Measurements from ENCODE around the gene TADA3.

The TADA3 gene

DNA sequence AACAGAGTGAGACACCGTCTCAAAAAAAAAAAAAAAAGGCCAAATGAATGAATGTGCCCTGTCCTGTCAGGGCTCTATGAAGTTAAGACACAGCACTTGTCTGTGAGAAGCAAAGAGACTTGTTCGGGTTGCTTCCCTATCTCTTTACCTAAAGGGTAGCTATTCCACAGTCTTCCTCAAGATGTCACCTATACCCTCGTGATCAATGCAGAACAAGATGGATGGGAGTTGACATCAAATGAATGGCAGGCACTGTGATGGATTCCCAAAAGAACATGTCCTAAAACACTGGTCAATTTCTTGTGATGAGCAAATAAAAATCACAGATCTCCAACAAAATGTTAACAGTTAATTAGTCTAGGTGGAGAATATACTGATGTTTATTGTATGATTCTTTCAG is 9.5 kb downstream of the TADA3 start:
- H3K36me3 ChIP-seq (ENCODE audit: control insufficient read depth, insufficient read depth, low read length): peaks cover 25% of the 10 kb centered on the region
- H3K27me3 ChIP-seq (replicated peaks; ENCODE audit: control insufficient read depth, insufficient read depth, low read length): no peaks in the 10 kb centered on the region
- peak; percentile 34 for TF ChIP-seq CTCF (IDR thresholded peaks at IDR 0.05; ENCODE audit: insufficient read depth, low read length, poor library complexity, severe bottlenecking)
- H3K4me3 ChIP-seq (replicated peaks; ENCODE audit: low read depth, low read length): no peak overlapping the region
- no peak for DNase-seq (ENCODE audit: extremely low read depth, insufficient read length)

DNA sequence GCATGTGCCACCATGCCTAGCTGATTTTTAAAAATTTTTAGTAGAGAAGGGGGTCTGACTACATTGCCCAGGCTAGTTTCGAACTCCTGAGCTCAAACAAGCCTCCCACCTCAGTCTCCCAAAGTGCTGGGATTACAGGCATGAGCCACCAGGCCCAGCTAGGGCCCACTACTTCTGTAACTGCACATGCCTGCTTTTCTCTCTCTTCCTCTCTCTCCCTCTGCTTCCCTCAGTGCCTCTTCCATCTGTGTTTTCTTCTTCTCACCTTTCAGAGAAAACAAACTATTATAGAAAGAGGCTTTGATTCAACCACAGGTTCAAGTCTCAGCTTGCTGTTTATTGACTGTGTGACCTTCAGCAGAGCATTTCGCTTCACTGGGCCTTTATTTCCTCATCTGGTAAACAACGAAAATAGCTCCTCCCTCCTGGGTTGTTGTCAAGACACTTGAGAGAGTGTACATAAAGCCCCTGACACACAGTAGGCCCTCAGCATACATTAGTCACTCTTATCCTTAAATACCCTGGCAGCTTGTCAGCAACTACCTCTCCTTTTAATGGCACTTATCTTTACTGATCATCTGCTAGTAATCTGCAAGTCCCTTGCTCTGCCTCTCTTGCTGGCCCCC is 10.2 kb downstream of the TADA3 start:
- DNase-seq (ENCODE audit: extremely low read depth, insufficient read length): no peak
- H3K4me3 ChIP-seq (replicated peaks; ENCODE audit: low read depth, low read length): no peak overlapping the region
- no peak for TF ChIP-seq CTCF (IDR thresholded peaks at IDR 0.05; ENCODE audit: insufficient read depth, low read length, poor library complexity, severe bottlenecking)
- peaks cover 20% of the 10 kb centered on the region for H3K36me3 ChIP-seq (ENCODE audit: control insufficient read depth, insufficient read depth, low read length)
- no peaks in the 10 kb centered on the region for H3K27me3 ChIP-seq (replicated peaks; ENCODE audit: control insufficient read depth, insufficient read depth, low read length)

GRCh38 chr3:9781551-9781950 is 10.7 kb downstream of the TADA3 start:
- H3K36me3 ChIP-seq (ENCODE audit: control insufficient read depth, insufficient read depth, low read length): peaks cover 18% of the 10 kb centered on the region
- DNase-seq (ENCODE audit: extremely low read depth, insufficient read length): no peak
- no peaks in the 10 kb centered on the region for H3K27me3 ChIP-seq (replicated peaks; ENCODE audit: control insufficient read depth, insufficient read depth, low read length)
- no peak for TF ChIP-seq CTCF (IDR thresholded peaks at IDR 0.05; ENCODE audit: insufficient read depth, low read length, poor library complexity, severe bottlenecking)
- H3K4me3 ChIP-seq (replicated peaks; ENCODE audit: low read depth, low read length): no peak overlapping the region

- TF ChIP-seq CTCF (IDR thresholded peaks at IDR 0.05; ENCODE audit: insufficient read depth, low read length, poor library complexity, severe bottlenecking): no peak
- H3K4me3 ChIP-seq (replicated peaks; ENCODE audit: low read depth, low read length): no peak overlapping the region
- H3K27me3 ChIP-seq (replicated peaks; ENCODE audit: control insufficient read depth, insufficient read depth, low read length): no peaks in the 10 kb centered on the region
- H3K36me3 ChIP-seq (ENCODE audit: control insufficient read depth, insufficient read depth, low read length): peaks cover 18% of the 10 kb centered on the region
- DNase-seq (ENCODE audit: extremely low read depth, insufficient read length): no peak
Observed at GRCh38 chr3:9780910-9781309, 11.4 kb downstream of the TADA3 start.

DNA sequence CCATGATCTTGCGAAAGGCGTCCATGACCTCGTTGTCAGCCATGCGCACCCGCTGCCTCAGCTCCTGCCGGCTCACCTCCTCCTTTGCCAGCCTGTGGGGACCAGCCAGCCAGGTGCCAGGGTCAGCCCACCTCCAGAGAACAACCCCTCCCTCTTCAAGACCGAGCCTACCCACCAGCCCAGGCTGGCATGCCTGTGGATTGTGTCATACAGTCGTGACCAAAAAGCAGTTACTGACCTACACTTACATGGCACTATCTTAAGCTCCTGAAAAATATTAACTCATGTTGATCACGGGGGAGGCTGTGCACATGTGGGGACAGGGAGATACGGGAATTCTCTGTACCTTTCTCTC is 11.8 kb downstream of the TADA3 start:
- no peak for TF ChIP-seq CTCF (IDR thresholded peaks at IDR 0.05; ENCODE audit: insufficient read depth, low read length, poor library complexity, severe bottlenecking)
- peaks cover 15% of the 10 kb centered on the region for H3K36me3 ChIP-seq (ENCODE audit: control insufficient read depth, insufficient read depth, low read length)
- H3K27me3 ChIP-seq (replicated peaks; ENCODE audit: control insufficient read depth, insufficient read depth, low read length): no peaks in the 10 kb centered on the region
- no peak overlapping the region for H3K4me3 ChIP-seq (replicated peaks; ENCODE audit: low read depth, low read length)
- DNase-seq (ENCODE audit: extremely low read depth, insufficient read length): no peak

Data from GM06990 (cell line).